Measurements from ENCODE around the gene CNGB1.
A peak's percentile ranks its signal among the peaks of the same experiment; 100 is the strongest.

The CNGB1 gene

GRCh38 chr16:57962756-57963155, 8.2 kb downstream of the CNGB1 start:
- H3K4ac ChIP-seq (ENCODE audit: low read depth, low read length): no peak overlapping the region
- H4K8ac ChIP-seq (ENCODE audit: low read depth, low read length): no peak overlapping the region
- peak overlapping the region; percentile 23 for H2BK120ac ChIP-seq (ENCODE audit: insufficient read depth, low read length, poor library complexity)
- H3K4me2 ChIP-seq (ENCODE audit: low read length): no peak overlapping the region
- no peak overlapping the region for H3K9ac ChIP-seq (ENCODE audit: low read length)
- no peaks in the 10 kb centered on the region for H3K9me3 ChIP-seq (ENCODE audit: insufficient read depth, low read depth, low read length)
- H3K27ac ChIP-seq (ENCODE audit: low read depth, low read length): no peak overlapping the region
- H4K12ac ChIP-seq (ENCODE audit: low read depth, low read length): no peak overlapping the region
- no peak overlapping the region for H2AK5ac ChIP-seq (ENCODE audit: low read length)
- H4K91ac ChIP-seq (ENCODE audit: low read depth, low read length): no peak overlapping the region
- H2BK12ac ChIP-seq (ENCODE audit: low read length): no peak overlapping the region
- no peak for DNase-seq
- peaks cover 2% of the 10 kb centered on the region for H3K79me2 ChIP-seq (ENCODE audit: control insufficient read depth, insufficient read depth, low read length, poor library complexity)
- WGBS (ENCODE audit: extremely low coverage, insufficient coverage, insufficient read length): no CpG with 5 or more reads among the region's 9 CpGs
- peaks cover 12% of the 10 kb centered on the region for H3K79me1 ChIP-seq (ENCODE audit: low read length)
- H3K23ac ChIP-seq (ENCODE audit: low read length): no peak overlapping the region
- no peaks in the 10 kb centered on the region for H3K27me3 ChIP-seq (ENCODE audit: insufficient read depth, low read length)
- H2BK5ac ChIP-seq (ENCODE audit: low read depth, low read length, poor library complexity): no peak overlapping the region
- H3K36me3 ChIP-seq (ENCODE audit: control insufficient read depth in 1 of 2, insufficient read depth in 2 of 2, low read length in 2 of 2): no peaks in the 10 kb centered on the region
- peaks cover 23 to 27% of the 10 kb centered on the region in 2 experiments for H3K4me1 ChIP-seq (ENCODE audit: control insufficient read depth in 1 of 2, insufficient read depth in 2 of 2, low read length in 2 of 2)
- H3K18ac ChIP-seq (ENCODE audit: low read length): no peak overlapping the region
- H3K4me3 ChIP-seq (ENCODE audit: low read depth, low read length): no peak overlapping the region
- no peak overlapping the region for H2AFZ ChIP-seq (ENCODE audit: insufficient read depth, low read length, poor library complexity)
- no peak overlapping the region for H3K14ac ChIP-seq (ENCODE audit: low read length)

DNA sequence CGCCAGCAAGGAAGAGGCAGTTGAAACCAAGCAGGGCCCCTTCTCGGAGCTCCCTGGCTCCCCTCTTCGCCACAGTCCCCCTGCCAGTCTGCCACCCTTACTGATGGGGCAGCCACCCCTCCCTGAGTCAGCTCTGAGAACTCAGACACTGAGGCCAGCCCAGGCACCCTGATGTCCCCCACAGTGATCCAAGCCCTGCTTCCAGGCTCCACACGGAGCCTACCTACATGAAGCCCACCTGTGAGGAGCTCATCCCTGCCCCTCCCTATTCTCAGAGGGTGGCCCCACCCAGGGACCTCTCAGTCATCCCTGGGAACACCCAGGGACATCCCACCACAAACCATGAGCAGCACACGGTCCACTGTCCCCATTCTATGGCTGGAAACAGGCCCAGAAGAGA, 8.9 kb downstream of the CNGB1 start:
- H3K9ac ChIP-seq (ENCODE audit: low read length): no peak overlapping the region
- H3K4ac ChIP-seq (ENCODE audit: low read depth, low read length): no peak overlapping the region
- no peaks in the 10 kb centered on the region for H3K27me3 ChIP-seq (ENCODE audit: insufficient read depth, low read length)
- no peak overlapping the region for H3K23ac ChIP-seq (ENCODE audit: low read length)
- no peak overlapping the region for H2BK120ac ChIP-seq (ENCODE audit: insufficient read depth, low read length, poor library complexity)
- no peak overlapping the region for H3K18ac ChIP-seq (ENCODE audit: low read length)
- H3K36me3 ChIP-seq (ENCODE audit: control insufficient read depth in 1 of 2, insufficient read depth in 2 of 2, low read length in 2 of 2): no peaks in the 10 kb centered on the region
- H2BK12ac ChIP-seq (ENCODE audit: low read length): no peak overlapping the region
- no peaks in the 10 kb centered on the region for H3K9me3 ChIP-seq (ENCODE audit: insufficient read depth, low read depth, low read length)
- H3K79me1 ChIP-seq (ENCODE audit: low read length): peaks cover 12% of the 10 kb centered on the region
- H3K14ac ChIP-seq (ENCODE audit: low read length): no peak overlapping the region
- H3K79me2 ChIP-seq (ENCODE audit: control insufficient read depth, insufficient read depth, low read length, poor library complexity): peaks cover 2% of the 10 kb centered on the region
- H2AFZ ChIP-seq (ENCODE audit: insufficient read depth, low read length, poor library complexity): no peak overlapping the region
- no peak overlapping the region for H3K4me2 ChIP-seq (ENCODE audit: low read length)
- H3K27ac ChIP-seq (ENCODE audit: low read depth, low read length): no peak overlapping the region
- H4K91ac ChIP-seq (ENCODE audit: low read depth, low read length): no peak overlapping the region
- no peak overlapping the region for H4K8ac ChIP-seq (ENCODE audit: low read depth, low read length)
- H2AK5ac ChIP-seq (ENCODE audit: low read length): no peak overlapping the region
- no peak overlapping the region for H2BK5ac ChIP-seq (ENCODE audit: low read depth, low read length, poor library complexity)
- no peak overlapping the region for H3K4me3 ChIP-seq (ENCODE audit: low read depth, low read length)
- WGBS (ENCODE audit: extremely low coverage, insufficient coverage, insufficient read length): no CpG with 5 or more reads among the region's 5 CpGs
- H4K12ac ChIP-seq (ENCODE audit: low read depth, low read length): no peak overlapping the region
- peaks cover 26 to 27% of the 10 kb centered on the region in 2 experiments for H3K4me1 ChIP-seq (ENCODE audit: control insufficient read depth in 1 of 2, insufficient read depth in 2 of 2, low read length in 2 of 2)
- DNase-seq: no peak

- no CpG with 5 or more reads among the region's 2 CpGs for WGBS (ENCODE audit: extremely low coverage, insufficient coverage, insufficient read length)
Observed at GRCh38 chr16:57961538-57961937, 9.4 kb downstream of the CNGB1 start.

DNA sequence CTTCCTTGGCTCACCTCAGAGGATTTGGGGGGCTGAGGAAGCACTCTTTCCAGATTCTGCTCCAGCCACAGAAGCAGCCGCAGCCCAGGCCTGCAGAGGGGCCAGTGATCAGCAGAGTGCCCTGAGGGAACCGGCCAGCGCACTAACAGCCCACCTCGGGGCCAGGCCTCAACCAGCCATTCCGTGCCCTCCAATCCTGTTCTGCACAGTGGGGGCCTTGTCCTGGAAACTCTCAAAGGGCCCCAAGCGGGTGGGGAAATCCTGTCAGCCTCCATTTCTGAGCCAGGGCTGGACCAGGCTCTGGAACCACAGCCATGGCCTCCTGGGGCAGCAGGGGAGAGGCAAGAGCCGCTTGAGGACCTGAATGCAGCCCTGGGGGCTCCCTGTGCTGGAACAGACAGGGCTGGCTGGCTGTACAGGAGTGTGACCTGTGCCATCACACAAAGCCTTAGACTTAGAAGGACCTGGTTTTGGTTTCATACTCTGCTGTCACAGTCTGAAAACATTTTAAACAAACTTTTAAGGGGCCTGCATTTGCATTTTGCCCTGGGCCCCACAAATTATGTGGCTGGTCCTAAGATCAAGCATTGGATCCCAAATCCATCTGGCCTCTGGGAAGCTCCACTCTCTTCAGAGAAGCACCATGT, 10.0 kb downstream of the CNGB1 start:
- Histone ChIP-seq H3K23ac (ENCODE audit: low read length) (no peak overlapping the region), H2BK12ac (ENCODE audit: low read length) (no peak overlapping the region), H2AK5ac (ENCODE audit: low read length) (no peak overlapping the region), H3K14ac (ENCODE audit: low read length) (no peak overlapping the region), H4K91ac (ENCODE audit: low read depth, low read length) (no peak overlapping the region), H3K4me3 (ENCODE audit: low read depth, low read length) (no peak overlapping the region), H3K18ac (ENCODE audit: low read length) (no peak overlapping the region), H3K27ac (ENCODE audit: low read depth, low read length) (no peak overlapping the region), H2AFZ (ENCODE audit: insufficient read depth, low read length, poor library complexity) (no peak overlapping the region), H3K4me2 (ENCODE audit: low read length) (no peak overlapping the region), H3K79me2 (ENCODE audit: control insufficient read depth, insufficient read depth, low read length, poor library complexity) (peaks cover 2% of the 10 kb centered on the region), H3K4ac (ENCODE audit: low read depth, low read length) (no peak overlapping the region), H3K79me1 (ENCODE audit: low read length) (peaks cover 12% of the 10 kb centered on the region), H3K4me1 (ENCODE audit: control insufficient read depth in 1 of 2, insufficient read depth in 2 of 2, low read length in 2 of 2) (peaks cover 26 to 27% of the 10 kb centered on the region in 2 experiments), H3K9ac (ENCODE audit: low read length) (no peak overlapping the region), H3K27me3 (ENCODE audit: insufficient read depth, low read length) (no peaks in the 10 kb centered on the region), H2BK120ac (ENCODE audit: insufficient read depth, low read length, poor library complexity) (no peak overlapping the region), H3K36me3 (ENCODE audit: control insufficient read depth in 1 of 2, insufficient read depth in 2 of 2, low read length in 2 of 2) (no peaks in the 10 kb centered on the region), H4K12ac (ENCODE audit: low read depth, low read length) (no peak overlapping the region), H2BK5ac (ENCODE audit: low read depth, low read length, poor library complexity) (no peak overlapping the region), H3K9me3 (ENCODE audit: insufficient read depth, low read depth, low read length) (no peaks in the 10 kb centered on the region), H4K8ac (ENCODE audit: low read depth, low read length) (no peak overlapping the region)
- no peak for DNase-seq
- no CpG with 5 or more reads among the region's 7 CpGs for WGBS (ENCODE audit: extremely low coverage, insufficient coverage, insufficient read length)

More at GRCh38 chr16:57961538-57961937, 9.4 kb downstream of the CNGB1 start:
- H3K27me3 ChIP-seq (ENCODE audit: insufficient read depth, low read length): no peaks in the 10 kb centered on the region
- no peak overlapping the region for H2AFZ ChIP-seq (ENCODE audit: insufficient read depth, low read length, poor library complexity)
- H3K18ac ChIP-seq (ENCODE audit: low read length): no peak overlapping the region
- H3K14ac ChIP-seq (ENCODE audit: low read length): no peak overlapping the region
- H3K4ac ChIP-seq (ENCODE audit: low read depth, low read length): no peak overlapping the region
- H4K91ac ChIP-seq (ENCODE audit: low read depth, low read length): no peak overlapping the region
- H2AK5ac ChIP-seq (ENCODE audit: low read length): no peak overlapping the region
- peaks cover 26 to 27% of the 10 kb centered on the region in 2 experiments for H3K4me1 ChIP-seq (ENCODE audit: control insufficient read depth in 1 of 2, insufficient read depth in 2 of 2, low read length in 2 of 2)
- no peak overlapping the region for H3K23ac ChIP-seq (ENCODE audit: low read length)
- no peak overlapping the region for H4K12ac ChIP-seq (ENCODE audit: low read depth, low read length)
- H3K79me1 ChIP-seq (ENCODE audit: low read length): peaks cover 12% of the 10 kb centered on the region
- H3K27ac ChIP-seq (ENCODE audit: low read depth, low read length): no peak overlapping the region
- no peak overlapping the region for H2BK5ac ChIP-seq (ENCODE audit: low read depth, low read length, poor library complexity)
- H3K9ac ChIP-seq (ENCODE audit: low read length): no peak overlapping the region
- H2BK12ac ChIP-seq (ENCODE audit: low read length): no peak overlapping the region
- no peak overlapping the region for H4K8ac ChIP-seq (ENCODE audit: low read depth, low read length)
- H3K79me2 ChIP-seq (ENCODE audit: control insufficient read depth, insufficient read depth, low read length, poor library complexity): peaks cover 2% of the 10 kb centered on the region
- no peaks in the 10 kb centered on the region for H3K9me3 ChIP-seq (ENCODE audit: insufficient read depth, low read depth, low read length)
- no peak overlapping the region for H2BK120ac ChIP-seq (ENCODE audit: insufficient read depth, low read length, poor library complexity)
- no peak for DNase-seq
- H3K4me3 ChIP-seq (ENCODE audit: low read depth, low read length): no peak overlapping the region
- H3K36me3 ChIP-seq (ENCODE audit: control insufficient read depth in 1 of 2, insufficient read depth in 2 of 2, low read length in 2 of 2): no peaks in the 10 kb centered on the region
- no peak overlapping the region for H3K4me2 ChIP-seq (ENCODE audit: low read length)

Measured in trophoblast cell (in vitro differentiated cells and primary cell).